CD4-positive, alpha-beta T cell treated with Interleukin-15 for 1 hour (primary cell): ENCODE data around the gene BACE1.
"Not testable (repeated sequence)": the region's sequence is repeated elsewhere in the genome, so short reads cannot be mapped to it uniquely, and the experiment has no call there.

Experiments
- DNase-seq: peaks from one replicate; pipeline ENCODE4 v3.0.0-alpha.2; 2020

The BACE1 gene

DNA sequence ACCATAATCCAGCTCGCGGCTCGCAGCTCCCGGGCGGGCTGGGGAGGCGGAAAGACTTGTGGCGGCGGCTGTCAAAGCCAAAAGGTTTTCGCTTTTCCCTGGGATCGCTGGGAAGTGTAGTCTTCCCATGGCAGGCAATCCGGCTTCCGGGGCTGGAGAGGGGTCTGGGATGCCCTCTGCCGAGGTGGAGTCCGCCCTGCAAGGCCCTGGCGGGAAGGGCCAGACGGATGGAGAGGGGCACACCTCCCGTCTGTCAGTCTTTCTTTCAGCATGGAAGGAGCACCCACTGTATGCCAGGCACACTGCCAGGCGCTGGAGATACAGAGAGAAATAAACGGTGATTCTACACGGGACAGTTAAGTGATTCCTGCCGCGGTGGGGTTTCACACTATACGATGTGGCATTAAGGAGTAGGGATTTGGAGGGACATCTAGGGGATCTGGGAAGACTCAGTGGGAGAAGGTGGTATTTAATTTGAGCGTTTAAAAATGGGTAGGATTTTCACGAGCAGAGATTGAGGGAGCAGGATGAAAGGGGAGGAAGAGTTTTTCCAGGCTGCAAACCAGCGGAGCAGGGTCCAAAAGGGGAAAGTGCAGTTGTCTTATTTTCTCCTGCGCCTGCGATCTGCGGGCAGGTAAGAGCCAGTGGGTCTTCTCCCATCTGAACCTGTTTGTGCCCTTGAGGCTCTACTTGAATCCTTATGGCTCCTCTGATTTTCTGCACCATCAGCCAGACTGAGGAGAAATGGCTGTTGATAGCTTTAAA is at the start of gene BACE1:
Gene BACE1 (minus strand): TSS at position 60 of the 765 bp plus-strand sequence. CDS start 461 bp downstream, outside the sequence.
- no peak for DNase-seq

DNA sequence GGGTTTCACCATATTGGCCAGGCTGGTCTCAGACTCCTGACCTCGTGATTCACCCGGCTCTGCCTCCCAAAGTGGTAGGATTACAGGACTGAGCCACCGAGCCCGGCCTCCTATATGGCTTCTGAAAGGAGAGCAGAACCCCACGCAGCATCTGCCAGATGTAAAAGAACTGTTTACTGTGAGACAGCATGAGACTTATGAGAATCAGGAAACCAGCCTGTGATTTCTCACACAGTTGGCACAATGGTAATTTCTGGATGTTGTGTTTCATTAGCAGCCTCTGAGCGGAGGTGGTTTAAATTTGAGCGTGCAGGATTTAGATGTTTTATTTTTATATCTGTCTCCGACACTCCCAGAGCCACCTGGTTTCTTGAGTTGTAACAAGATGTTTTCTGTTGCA is 45.4 kb upstream of the BACE1 start:
- DNase-seq, result no peak

DNA sequence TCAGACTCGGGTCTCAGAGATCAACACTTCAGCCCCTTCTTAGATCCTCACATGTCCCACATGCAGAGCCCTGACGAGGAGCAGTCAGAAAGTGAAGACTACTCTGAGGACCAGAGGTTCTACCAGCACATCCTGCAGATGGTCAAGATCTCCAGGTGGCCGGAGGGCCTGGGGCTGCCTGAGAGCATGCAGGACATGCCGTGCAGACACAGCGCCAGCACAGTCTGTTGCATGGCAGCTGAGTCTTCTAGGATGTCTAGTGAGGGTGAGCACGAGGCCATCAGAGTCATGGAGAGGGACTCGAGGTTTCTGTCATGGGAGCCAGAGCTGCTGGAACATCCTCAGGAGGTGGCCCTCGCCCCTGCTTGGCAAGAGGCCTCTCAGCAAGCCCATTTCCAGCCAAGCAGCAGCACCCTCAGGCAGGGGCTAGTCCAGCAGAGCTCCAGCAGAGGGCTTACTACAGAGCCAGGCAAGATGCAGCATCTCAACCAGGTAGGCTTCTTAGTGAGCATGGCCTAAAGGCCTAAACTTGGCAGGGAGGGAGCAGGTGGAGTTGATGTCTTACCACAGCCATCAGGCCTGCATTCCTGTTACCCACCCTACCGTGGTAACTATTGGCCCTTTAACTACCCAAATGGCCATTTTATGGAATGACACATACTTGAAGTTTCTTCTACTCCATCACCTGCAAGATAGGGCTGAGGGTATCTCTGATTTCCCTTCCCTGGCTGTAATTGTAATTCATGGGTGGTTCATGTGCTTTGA is 40.3 kb upstream of the BACE1 start:
- DNase-seq, result no peak

DNA sequence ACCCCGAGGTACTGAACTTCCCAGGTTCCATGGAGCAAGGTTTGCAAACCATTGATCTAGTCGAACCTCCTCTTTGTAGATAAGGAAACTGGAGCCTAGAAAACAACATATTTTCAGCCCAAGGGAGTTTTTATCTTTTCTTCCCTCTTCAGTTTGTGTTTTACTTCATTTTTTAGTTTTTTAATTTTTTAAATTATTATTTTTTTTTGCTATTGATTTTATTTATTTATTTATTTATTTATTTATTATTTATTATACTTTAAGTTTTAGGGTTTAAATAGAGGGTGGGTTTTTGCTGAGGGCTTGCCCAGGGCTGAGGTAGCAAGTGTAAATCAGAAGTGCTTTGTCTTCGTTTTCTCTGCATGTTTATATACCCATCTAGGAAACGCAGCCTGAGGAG is 38.5 kb upstream of the BACE1 start:
- no peak for DNase-seq

DNA sequence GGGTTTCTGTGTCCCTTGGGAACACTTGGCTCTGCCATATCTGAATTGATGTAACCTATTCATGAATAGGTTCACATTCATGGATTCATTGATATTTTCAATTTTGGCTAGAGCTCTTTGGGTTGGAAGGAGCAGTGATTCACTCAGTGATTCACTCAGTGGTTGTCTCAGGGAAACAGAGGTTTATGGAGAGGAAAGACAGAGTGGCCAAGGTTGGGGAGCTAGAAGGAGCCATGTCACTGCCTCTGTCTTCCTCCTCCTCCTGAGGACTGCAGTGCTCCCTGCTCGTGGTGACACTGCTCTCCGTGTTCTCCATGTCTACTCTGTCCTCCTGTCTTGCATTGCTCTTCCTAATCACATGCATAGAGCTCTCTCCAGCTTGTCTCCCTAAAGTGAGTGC is 29.0 kb upstream of the BACE1 start:
- DNase-seq, result no peak

DNA sequence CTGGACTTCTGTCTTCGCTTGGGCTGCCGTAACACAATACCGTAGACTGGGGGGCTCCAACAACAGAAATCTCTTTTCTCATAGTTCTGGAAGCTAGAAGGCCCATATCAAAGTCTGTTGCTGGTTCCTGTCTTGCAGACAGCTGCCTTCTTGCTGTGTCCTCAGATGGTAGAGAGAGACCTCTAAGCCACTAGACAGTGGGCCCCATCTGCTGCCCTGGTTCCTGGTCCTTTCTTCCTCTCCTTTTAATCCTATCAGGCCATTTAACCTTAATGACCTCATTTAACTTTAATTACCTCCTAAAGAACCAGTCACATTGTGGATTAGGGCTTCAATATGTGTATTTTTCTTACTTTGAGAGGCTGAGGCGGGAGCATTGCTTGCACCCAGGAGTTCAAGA is 21.0 kb upstream of the BACE1 start:
- no peak for DNase-seq

DNA sequence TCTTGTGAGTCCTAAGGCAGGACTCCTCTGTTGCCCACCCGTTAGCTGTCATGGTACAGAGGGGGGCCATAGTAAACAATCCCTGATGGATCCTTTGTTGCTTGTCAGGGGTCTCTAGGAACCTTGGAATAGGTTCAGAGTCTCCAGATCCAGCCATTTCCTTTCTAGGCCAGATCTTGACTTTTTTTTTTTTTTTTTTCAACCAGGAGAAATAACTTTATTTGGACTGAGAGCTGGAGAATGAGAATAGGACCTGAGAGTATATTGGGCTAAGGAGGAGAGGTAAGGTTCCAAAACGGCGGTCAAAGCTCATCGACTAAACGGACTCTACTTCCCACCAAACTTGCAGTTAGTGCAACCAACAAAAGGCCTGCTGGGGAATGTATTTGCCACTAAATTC is 19.3 kb upstream of the BACE1 start:
- no peak for DNase-seq

DNA sequence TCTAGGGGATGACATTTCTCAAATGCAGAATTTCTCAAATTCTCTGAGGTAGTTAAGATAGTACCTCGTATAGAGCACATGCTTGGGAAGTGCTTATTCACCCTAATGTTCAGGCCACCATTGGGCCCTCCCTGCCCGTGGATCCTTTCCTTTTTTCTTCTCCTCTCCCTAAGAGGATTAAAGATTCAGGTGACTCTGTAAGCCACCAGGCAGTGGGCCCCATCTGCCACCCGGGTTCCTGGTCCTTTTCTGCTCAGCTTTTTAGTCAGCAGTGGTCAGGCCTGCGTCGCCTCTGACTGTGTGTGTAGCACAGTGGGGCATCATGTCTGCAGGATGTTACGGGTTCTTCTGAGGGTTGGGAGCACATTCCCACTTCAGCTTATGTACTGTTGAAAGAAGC is 18.8 kb upstream of the BACE1 start:
- no peak for DNase-seq

DNA sequence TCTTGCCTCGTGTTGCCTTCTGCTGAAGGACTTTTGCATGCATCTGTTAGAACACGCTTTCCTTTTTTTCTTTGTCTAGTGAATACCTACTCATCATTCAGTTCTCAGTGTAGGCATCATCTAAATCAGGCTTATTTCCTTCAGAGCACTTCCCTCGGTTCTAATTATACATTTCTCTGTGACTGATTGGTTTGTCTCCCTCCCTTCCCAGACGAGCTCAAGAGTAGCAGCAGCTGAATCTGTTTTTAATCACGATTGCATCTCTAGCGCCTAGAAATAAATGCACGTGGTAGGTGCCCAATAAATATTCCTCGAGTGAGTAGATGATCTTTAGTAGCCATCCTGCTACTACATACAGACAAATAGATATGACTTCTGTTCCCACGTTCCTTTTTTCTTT is 17.9 kb upstream of the BACE1 start:
- no peak for DNase-seq

DNA sequence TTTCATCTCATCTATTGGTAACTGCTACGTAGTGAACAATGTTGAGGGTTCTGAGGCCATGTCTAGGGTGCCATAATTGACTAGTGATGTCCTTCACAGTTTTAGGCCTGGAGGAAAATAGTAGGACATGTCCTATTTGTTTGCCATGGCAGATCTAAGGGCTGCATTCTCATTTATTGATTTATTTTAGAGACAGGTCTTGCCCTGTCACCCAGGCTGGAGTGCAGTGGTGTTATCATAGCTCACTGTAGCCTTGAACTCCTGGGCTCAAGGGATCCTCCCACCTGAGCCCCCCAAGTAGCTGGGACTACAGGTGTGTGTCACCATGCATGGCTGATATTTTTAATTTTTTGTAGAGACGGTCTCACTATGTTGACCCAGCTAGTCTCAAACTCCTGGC is 16.8 kb upstream of the BACE1 start:
- no peak for DNase-seq

DNA sequence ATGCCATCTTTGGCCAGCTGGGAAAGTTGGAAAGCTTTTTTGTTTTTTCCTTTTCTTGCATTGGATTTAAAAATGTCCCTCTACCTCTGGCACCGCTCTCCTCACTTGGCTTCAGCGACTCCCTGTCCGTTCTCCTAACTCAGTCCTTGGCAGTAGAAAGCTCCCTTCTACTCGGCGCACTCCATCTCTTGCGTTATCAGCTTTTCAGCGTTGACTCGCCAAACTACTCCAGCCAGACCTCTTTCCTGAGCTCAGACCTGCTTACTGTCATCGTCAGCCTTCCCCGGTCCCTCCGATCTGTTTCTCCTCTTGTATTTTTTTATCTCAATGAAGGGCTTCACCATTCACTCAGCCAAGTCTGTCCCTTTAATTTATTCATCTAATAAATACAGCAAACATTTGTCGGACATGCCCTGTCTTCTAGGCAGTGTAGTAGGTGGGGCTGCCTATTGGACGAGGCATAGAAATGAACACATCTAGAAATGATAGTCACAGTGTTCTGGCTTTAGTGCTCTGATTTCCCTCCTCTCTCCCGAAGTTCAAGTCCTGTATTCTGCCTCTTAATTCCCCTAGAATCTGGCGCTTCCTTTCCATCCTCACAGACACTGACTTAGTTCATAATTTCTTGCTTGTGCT is 12.4 kb upstream of the BACE1 start:
- no peak for DNase-seq

DNA sequence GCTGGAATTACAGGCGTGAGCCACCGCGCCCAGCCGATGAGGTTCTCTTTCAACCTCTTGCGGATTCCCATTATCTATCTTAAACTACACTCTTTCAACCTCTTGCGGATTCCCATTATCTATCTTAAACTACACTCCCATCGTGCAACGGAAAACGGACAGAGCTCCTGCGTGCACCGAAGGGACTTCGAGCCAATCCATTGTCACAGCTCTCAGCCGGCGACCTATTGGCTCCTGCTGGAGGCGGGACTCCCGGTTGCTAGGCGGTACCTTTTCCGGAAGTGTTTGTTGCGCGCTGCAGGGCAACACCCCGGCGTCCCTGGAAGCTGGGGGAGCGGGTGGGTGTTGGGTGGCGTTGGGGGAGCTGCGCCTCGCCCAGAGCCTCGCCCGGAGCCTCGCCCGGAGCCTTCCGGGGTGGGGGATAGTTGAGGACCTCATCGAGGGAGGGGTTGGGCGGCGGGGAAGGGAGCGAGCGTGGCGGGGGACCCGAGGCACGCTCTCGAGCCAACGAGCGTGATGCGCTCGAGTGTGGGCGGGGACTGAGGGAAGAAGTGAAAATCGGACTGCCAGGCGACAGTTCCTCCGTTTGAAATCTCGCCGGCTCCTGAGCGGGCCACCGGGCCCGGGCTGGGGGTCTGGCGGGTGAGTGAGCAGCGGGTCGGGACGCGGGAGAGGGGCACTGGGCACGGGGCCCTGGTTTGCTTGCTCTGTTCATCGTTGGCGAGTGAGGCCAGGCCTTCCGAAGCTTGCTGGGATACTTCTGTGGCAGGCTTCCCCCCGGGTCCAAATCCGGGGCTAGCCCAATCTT is 11.7 kb upstream of the BACE1 start, which contains the start of gene CEP164:
Gene CEP164 (plus strand): TSS at position 288 of the 808 bp plus-strand sequence. CDS start 10,733 bp downstream, outside the sequence.
- DNase-seq, result peak; percentile 96

DNA sequence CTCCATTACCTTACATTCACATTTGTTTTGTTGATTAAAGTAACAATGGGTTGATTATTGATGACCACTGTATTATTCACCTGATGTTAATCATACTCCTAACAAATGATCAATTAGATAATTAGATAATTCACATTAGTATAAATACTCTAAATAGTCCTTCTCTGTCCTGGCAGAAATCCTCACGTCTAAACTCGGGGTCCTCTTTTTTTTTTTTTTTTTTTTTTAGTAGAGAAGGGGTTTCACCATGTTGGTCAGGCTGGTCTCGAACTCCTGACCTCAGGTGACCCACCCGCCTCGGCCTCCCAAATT is 11.2 kb upstream of the BACE1 start:
- not testable (repeated sequence) for DNase-seq

DNA sequence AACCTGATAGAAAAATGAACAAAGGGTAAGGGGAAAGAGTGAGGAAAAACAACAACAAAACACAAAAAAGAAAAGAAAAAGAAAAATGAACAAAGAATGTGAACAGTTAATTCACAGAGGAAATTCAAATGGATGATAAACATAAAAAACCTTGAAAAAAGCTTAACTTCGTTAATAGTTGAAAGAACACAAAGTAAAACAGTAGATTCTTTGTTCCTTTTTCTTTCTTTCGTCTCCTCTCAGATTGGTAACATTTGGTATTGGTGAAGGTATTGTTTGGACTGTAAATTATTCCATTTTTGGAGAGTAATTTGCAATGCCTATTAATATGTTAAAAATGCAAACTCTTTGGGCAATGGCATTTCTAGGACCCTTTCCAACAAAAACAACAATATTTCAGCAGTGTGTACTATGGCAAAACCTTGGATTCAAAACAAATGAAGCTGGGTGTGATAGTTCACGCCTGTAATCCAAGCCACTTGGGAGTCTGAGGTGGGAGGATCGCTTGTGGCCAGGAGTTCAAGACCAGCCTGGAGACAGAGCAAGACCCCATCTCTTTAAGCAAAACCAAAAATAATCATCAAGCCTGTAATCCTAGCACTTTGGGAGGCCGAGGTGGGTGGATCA is 3.3 kb upstream of the BACE1 start:
- no peak for DNase-seq

DNA sequence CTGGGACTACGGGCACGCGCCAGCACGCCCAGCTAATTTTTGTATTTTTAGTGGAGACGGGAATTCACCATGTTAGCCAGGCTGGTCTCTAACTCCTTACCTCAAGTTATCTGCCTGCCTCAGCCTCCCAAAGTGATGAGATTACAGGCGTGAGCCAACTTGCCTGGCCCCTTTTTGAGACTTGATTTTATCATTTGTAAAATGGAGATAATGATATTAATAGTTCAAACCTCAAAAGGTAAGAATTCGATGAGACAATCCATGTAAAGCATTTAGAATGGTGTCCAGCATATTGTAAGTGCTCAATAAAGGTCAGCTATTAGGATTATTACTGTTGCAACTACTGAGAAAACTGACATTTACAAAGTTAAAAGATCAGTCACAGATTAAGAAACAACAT is 2.7 kb upstream of the BACE1 start:
- DNase-seq, result no peak

DNA sequence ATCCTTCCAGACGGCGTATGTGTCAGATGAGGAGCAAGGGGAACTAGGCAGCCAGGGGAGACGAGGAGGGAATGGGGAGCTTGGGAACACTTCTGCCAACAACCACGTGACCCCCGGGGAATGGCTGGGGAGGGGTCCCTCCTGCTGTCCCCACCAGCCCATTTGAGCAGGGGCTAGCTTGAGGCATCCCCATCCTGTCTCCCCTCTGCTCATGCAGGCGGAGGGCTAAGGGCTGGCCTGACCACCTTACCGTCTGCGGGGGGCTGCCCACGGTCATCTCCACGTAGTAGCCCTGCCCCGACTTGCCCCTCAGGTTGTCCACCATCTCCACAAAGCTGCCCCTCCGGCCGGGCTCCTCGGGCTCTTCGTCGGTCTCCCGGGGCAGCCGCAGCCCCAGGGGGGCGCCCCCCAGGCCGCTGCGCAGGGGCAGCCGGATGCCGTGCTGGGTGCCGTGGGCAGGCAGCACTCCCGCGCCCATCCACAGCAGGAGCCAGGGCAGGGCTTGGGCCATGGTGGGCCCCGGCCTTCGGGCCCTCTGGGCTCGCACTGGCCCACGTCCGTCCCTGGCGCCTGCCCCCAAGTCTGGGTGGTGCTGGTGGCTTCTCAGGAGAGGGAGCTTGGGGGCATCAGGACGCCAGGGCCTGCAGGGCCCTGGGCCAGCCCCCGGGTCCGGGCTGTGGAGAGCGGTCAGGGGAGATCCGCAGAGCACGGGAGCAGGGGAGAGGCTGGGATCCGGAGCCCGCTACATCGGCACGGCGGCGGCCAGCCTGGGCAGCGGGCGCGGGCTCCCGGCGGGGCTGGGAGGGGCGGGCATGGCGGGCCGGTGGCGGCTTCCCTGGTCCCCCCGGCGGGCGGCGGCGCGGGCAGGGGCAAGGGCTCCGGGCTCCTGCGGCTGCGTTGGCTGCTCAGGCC is 515 bp downstream of the BACE1 start:
- DNase-seq, result no peak

DNA sequence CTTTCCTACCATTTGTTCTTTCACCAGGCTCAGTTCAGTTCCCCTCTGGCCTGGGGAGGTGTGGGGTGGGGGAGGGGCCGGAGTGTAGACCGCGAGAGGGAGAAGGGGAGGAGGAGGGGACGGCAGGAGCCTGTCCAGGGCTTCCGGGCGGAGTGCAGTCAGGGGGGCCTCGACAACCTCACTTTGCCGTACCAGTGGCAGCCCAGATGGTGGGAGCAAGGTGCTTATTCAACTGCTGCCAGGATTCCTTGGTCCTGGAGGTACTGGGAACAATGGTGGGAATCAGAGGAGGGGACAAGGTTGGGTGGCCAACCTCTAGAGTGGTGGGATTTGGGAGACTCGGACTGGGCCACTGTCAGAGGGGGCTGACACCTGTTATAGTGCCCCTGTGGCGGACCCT is 1.2 kb downstream of the BACE1 start:
- no peak for DNase-seq

DNA sequence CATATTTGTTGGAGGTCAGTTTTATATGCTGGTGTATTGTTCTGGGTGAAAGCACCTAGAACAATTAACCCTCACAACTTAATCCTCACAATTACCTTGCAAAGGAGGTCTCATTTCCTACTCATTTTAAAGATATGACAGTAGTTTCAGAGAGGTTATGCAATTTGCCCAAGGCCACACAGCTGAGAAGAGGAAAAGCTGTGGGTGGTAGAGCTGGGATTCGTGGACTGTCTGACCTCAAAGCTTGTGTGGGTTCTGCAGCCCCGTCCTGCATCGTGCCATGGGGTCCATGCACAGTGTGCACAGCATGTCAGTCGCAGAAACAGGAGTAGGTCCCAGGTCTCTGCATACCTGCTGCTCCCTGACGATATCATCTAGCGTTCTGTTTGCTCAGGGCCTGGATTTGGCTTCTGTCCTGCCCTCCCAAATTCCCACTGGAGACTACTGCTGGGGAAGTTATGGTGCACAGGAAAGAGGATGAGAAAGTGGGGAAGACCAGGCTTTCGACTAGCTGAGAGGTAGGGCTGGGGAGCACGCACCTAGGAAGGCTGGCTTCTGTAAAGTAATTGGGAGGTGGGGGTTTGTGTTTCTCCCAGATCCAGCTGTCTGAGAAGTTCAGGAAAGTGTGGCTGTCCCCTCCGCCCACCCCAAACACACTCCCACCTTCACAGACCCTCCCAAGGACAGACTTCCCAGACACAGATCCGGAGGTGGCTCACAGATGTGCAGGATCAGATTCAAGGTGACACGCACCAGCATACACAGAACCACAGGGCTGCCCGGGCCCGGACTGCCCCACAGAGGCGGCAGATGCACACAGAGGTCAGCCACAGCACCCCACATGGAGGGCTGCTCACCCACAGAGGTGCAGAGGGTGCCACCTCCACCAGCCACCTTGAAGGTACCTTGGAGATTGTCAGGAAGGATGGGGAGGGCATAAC is 2.0 kb downstream of the BACE1 start:
- no peak for DNase-seq

DNA sequence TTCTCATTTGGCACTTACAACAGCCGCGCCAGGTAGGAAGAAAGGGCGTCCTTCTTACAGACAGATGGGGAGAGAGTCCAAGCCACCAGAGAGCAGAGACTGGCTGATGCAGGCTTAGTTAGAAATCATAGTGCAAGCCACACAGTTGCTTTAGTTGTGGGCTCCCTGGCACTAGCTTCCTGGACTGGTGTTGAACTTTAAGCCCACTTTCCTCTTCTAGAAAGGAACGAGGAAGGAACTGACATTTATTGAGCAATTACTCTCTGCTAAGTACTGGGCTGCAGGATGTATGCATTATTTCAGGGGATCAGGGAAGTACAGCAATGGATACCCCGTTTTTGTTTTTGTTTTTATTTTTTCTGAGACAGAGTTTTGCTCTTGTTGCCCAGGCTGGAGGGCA is 3.0 kb downstream of the BACE1 start:
- no peak for DNase-seq

DNA sequence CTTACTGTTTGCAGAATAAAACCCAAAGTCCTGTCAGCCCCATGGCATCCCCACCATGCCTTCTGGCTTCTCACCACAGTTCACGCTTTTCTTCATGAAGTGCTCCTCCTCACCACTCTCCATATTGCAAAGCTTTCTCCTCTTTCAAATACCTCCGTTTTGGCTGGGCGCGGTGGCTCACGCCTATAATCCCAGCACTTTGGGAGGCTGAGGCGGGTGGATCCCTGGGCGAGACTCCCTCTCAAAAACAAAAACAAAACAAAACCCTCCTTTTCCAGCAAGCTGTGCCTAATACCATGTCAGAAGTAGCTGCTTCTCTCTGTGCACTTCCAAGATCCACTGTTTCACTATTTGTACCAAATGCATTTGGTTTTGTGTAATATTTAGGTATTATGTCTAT is 6.7 kb downstream of the BACE1 start:
- no peak for DNase-seq
